Calu3 (cell line): ENCODE measurements around the gene KCNG2. TPM values are rescaled to one million over a fixed set of nuclear protein-coding genes. Genes with fewer than 3 reads are reported as not detected.

Experiments used
- BruUV-seq: library from RNA; stranded (reverse); fragments of 400-500 nt; replicated peaks from 2 replicates; lab custom pipeline; 2021; lab: Mats Ljungman, UMichigan
- CTCF ChIA-PET: fragments of 300-600 bp; sonication (Branson Sonifier 250); formaldehyde crosslinking; loops from one replicate; lab custom pipeline; 2022; ENCODE audit warnings: antibody characterized with exemption; lab: Charles Lee
- DNase-seq: peaks from one replicate; pipeline ENCODE4 v3.0.0; 2022
- H3K27ac Mint-ChIP-seq: one replicate; pipeline ENCODE4 v1.8.0; 2022; ENCODE audit warnings: mixed read lengths; ENCODE audit not compliant: unreplicated experiment
- H3K27me3 Mint-ChIP-seq: one replicate; pipeline ENCODE4 v1.8.0; 2022; ENCODE audit warnings: mixed read lengths; ENCODE audit not compliant: unreplicated experiment
- H3K36me3 Mint-ChIP-seq: one replicate; pipeline ENCODE4 v1.8.0; 2022; ENCODE audit warnings: mild to moderate bottlenecking, moderate library complexity, mixed read lengths; ENCODE audit not compliant: insufficient read depth, unreplicated experiment
- H3K4me1 Mint-ChIP-seq: one replicate; pipeline ENCODE4 v1.8.0; 2022; ENCODE audit warnings: mild to moderate bottlenecking, low read depth, mixed read lengths; ENCODE audit not compliant: unreplicated experiment
- H3K4me3 Mint-ChIP-seq: one replicate; pipeline ENCODE4 v1.8.0; 2022; ENCODE audit warnings: mild to moderate bottlenecking, low read depth, moderate library complexity, mixed read lengths; ENCODE audit not compliant: unreplicated experiment
- H3K9me3 Mint-ChIP-seq: one replicate; pipeline ENCODE4 v1.8.0; 2022; ENCODE audit warnings: low read depth, mixed read lengths; ENCODE audit not compliant: unreplicated experiment
- intact Hi-C: fragments of 100-400 bp; cut with micrococcal nuclease; formaldehyde crosslinking; loops from one replicate; pipeline ENCODE4 v1.10.0; 2022; ENCODE audit not compliant: unreplicated experiment
- total RNA-seq: library from RNA; stranded (reverse); gene quantifications from 2 replicates; pipeline ENCODE4 v1.2.3, GENCODE V29; 2022
- TF ChIP-seq, protein P1 (sequence below): fragments of 200-600 bp; IDR thresholded peaks from one replicate; pipeline ENCODE4 v1.8.0; 2022; ENCODE audit warnings: antibody characterized with exemption; ENCODE audit not compliant: unreplicated experiment

Gene KCNG2
- total RNA-seq, 1 experiment from 2014 or later: not detected

DNA sequence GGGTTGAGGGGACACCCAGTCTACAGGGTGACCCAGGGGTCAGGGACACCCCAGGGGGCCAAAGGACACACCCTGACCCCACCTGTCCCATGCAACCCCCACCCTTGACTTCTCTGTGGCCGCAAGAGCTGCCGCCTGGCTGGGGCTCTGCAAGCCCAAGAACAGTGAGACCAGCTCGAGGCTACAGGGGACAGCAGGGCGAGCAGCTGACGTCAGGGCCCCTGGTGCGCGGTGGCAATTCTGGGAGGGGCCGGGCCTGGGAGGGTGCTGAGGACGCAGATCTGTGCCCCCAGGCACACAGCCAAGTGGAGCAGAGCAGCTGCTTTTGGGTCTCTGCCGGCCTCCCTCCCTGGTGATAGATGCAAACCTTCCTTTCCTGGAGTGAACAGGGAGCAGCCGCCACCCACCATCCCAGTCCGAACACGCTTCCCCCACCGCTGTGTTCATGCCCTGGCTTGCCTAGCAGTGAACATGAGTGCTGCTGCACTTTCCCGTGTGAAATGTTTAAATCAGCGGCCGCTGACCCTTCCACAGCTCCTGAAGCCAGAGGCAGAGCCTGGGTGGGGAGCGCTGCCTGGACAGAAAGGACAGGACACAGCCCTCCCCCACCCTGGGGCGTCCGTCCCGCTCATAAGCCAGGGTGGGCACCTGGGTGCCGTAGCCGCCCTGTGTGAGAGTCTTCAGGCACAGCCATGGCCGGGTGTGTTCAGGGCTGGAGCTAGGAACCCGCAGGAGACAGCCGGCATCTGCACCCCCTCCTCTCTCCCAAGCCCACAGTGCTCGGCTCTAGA, 106.8 kb downstream of the KCNG2 start:
- Mint-ChIP-seq H3K4me1 (no peaks in the 10 kb centered on the region), H3K27me3 (no peaks in the 10 kb centered on the region), H3K9me3 (peaks cover 4% of the 10 kb centered on the region), H3K4me3 (no peak overlapping the region), H3K36me3 (peaks cover 20% of the 10 kb centered on the region), H3K27ac (no peak overlapping the region)
- no TSS peak for BruUV-seq
- DNase-seq: no peak
- CTCF ChIA-PET: no interaction called here
- TF ChIP-seq, protein P1, sequence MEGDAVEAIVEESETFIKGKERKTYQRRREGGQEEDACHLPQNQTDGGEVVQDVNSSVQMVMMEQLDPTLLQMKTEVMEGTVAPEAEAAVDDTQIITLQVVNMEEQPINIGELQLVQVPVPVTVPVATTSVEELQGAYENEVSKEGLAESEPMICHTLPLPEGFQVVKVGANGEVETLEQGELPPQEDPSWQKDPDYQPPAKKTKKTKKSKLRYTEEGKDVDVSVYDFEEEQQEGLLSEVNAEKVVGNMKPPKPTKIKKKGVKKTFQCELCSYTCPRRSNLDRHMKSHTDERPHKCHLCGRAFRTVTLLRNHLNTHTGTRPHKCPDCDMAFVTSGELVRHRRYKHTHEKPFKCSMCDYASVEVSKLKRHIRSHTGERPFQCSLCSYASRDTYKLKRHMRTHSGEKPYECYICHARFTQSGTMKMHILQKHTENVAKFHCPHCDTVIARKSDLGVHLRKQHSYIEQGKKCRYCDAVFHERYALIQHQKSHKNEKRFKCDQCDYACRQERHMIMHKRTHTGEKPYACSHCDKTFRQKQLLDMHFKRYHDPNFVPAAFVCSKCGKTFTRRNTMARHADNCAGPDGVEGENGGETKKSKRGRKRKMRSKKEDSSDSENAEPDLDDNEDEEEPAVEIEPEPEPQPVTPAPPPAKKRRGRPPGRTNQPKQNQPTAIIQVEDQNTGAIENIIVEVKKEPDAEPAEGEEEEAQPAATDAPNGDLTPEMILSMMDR: no peak
- intact Hi-C loops: no loop called here

- Mint-ChIP-seq H3K27ac (no peak overlapping the region), H3K36me3 (peaks cover 12% of the 10 kb centered on the region), H3K9me3 (peaks cover 4% of the 10 kb centered on the region), H3K4me1 (no peaks in the 10 kb centered on the region), H3K4me3 (no peak overlapping the region), H3K27me3 (no peaks in the 10 kb centered on the region)
- CTCF ChIA-PET: no interaction called here
- BruUV-seq: no TSS peak
- intact Hi-C loops: no loop called here
- TF ChIP-seq, protein P1: no peak
- no peak for DNase-seq
These were observed 107.7 kb downstream of the KCNG2 start for GRCh38 chr18:79905389-79905911.

- no peaks in the 10 kb centered on the region for H3K4me1 Mint-ChIP-seq
- CTCF ChIA-PET: no interaction called here
- TF ChIP-seq, protein P1: no peak
- peaks cover 12% of the 10 kb centered on the region for H3K36me3 Mint-ChIP-seq
- no TSS peak for BruUV-seq
- H3K9me3 Mint-ChIP-seq: peaks cover 4% of the 10 kb centered on the region
- no peak overlapping the region for H3K27ac Mint-ChIP-seq
- H3K27me3 Mint-ChIP-seq: no peaks in the 10 kb centered on the region
- DNase-seq: no peak
- no peak overlapping the region for H3K4me3 Mint-ChIP-seq
- intact Hi-C loops: no loop called here
These were observed 108.3 kb downstream of the KCNG2 start for GRCh38 chr18:79905993-79906392.

DNA sequence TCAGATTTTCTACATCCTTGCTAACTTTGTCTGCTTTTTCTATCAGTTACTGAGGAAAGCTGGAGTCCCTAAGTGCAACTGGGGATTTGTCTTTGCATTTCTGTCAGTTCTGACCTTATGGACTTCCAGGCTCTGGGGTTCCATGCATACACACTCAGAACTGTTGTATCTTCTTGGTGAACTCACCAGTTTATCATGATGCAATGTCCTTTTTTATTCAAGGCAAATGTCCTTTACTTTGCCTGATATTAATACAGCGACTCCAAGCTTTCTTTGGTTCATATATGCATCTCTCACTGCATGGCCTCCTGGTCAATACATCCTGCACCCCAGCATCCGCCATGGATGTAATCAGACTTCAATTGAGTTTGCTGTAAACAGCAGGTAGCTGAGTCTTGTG, 109.0 kb downstream of the KCNG2 start:
- CTCF ChIA-PET: no interaction called here

More for the DNA sequence above, 109.0 kb downstream of the KCNG2 start:
- Mint-ChIP-seq H3K36me3 (peaks cover 8% of the 10 kb centered on the region), H3K9me3 (peaks cover 4% of the 10 kb centered on the region), H3K27ac (no peak overlapping the region), H3K27me3 (no peaks in the 10 kb centered on the region), H3K4me1 (no peaks in the 10 kb centered on the region), H3K4me3 (no peak overlapping the region)
- no peak for DNase-seq
- TF ChIP-seq, protein P1: no peak
- BruUV-seq: no TSS peak
- intact Hi-C loops: no loop called here
